B cell (primary cell): ENCODE results near the gene PILRB. TPM values are rescaled to one million over a fixed set of nuclear protein-coding genes. Genes with fewer than 3 reads are reported as not detected.
A peak's percentile ranks its signal among the peaks of the same experiment; 100 is the strongest.
"Not testable (repeated sequence)": the region's sequence is repeated elsewhere in the genome, so short reads cannot be mapped to it uniquely, and the experiment has no call there.

Experiments
- ATAC-seq: fragments of 200-7000 bp; cut with Tn5 transposase; one replicate; pipeline ENCODE4 v1.10.0; 2021; ENCODE audit warnings: low read depth, mild to moderate bottlenecking, moderate number of reproducible peaks, moderate library complexity
- CTCF ChIA-PET: fragments of 350-600 bp; sonication (Branson Sonifier 250); formaldehyde crosslinking; loops from one replicate; lab custom pipeline; 2021; ENCODE audit warnings: antibody characterized with exemption, inconsistent platforms; lab: Charles Lee
- POLR2A ChIA-PET: fragments of 350-600 bp; sonication (Branson Sonifier 250); formaldehyde crosslinking; loops from one replicate; lab custom pipeline; 2021; ENCODE audit warnings: antibody characterized with exemption; lab: Charles Lee
- DNase-seq: peaks from one replicate; pipeline ENCODE4 v3.0.0; 2013
- H2AFZ ChIP-seq: 2 replicates; pipeline ENCODE4 v1.6.1; 2012; ENCODE audit warnings: mild to moderate bottlenecking, low read depth, low read length; ENCODE audit not compliant: insufficient read depth, poor library complexity, severe bottlenecking
- H3K27ac ChIP-seq, 2 donors: 1 replicate in 1 of 2; 2 replicates in 1 of 2; pipeline ENCODE4 v1.5.1; 2012 to 2013; ENCODE audit warnings: low read length in 2 of 2, mild to moderate bottlenecking in 2 of 2, moderate library complexity in 1 of 2
- H3K27me3 ChIP-seq, 4 experiments: fragments of 200-600 bp in 1 of 4; sonication (generic) in 1 of 4; replicated peaks in 1 of 4; 1 replicate in 2 of 4; 2 replicates in 2 of 4; pipeline versions ENCODE4 v1.6.1 to v1.7.0; 2013 to 2016; ENCODE audit warnings: low read length in 3 of 4, mild to moderate bottlenecking in 2 of 4, mixed read lengths in 1 of 4, moderate library complexity in 1 of 4; ENCODE audit not compliant: insufficient read depth in 4 of 4, control insufficient read depth in 3 of 4; ENCODE audit errors: control extremely low read depth in 1 of 4
- H3K36me3 ChIP-seq, 2 experiments: replicated peaks in 1 of 2; 1 replicate in 1 of 2; 2 replicates in 1 of 2; pipeline versions ENCODE4 v1.6.1 to v1.7.1; 2013; ENCODE audit warnings: low read length in 1 of 2; ENCODE audit not compliant: insufficient read depth in 2 of 2, control insufficient read depth in 1 of 2; ENCODE audit errors: control extremely low read depth in 1 of 2, extremely low read depth in 1 of 2
- H3K4me1 ChIP-seq, 2 donors: fragments of 200-600 bp in 1 of 2; sonication (generic) in 1 of 2; 1 replicate in 1 of 2; 2 replicates in 1 of 2; pipeline versions ENCODE4 v1.5.1 to v1.6.1; 2013 to 2017; ENCODE audit warnings: low read length in 2 of 2; ENCODE audit not compliant: control insufficient read depth in 2 of 2, insufficient read depth in 2 of 2
- H3K4me2 ChIP-seq: replicated peaks from 2 replicates; pipeline ENCODE3; 2012; ENCODE audit warnings: mild to moderate bottlenecking, low read depth, low read length; ENCODE audit not compliant: poor library complexity, severe bottlenecking
- H3K4me3 ChIP-seq, 5 experiments: fragments of 200-600 bp in 1 of 5; sonication (generic) in 1 of 5; 1 replicate in 3 of 5; 2 replicates in 2 of 5; pipeline versions ENCODE4 v1.5.1 to v1.7.0; 2011 to 2016; ENCODE audit warnings: low read length in 4 of 5, mild to moderate bottlenecking in 4 of 5, low read depth in 2 of 5, control low read depth in 1 of 5, moderate library complexity in 1 of 5; ENCODE audit not compliant: insufficient read depth in 1 of 5; ENCODE audit errors: control extremely low read depth in 1 of 5, extremely low read depth in 1 of 5
- H3K79me2 ChIP-seq: fragments of 200-600 bp; sonication (generic); one replicate; pipeline ENCODE4 v1.6.0; 2016; ENCODE audit warnings: low read length; ENCODE audit not compliant: control insufficient read depth, insufficient read depth
- H3K9ac ChIP-seq: fragments of 200-600 bp; sonication (generic); 2 replicates; pipeline ENCODE4 v1.6.1; 2017; ENCODE audit warnings: mild to moderate bottlenecking, low read length, moderate library complexity
- H3K9me3 ChIP-seq, 3 donors: one replicate each; pipeline versions ENCODE4 v1.6.1 to v1.7.1; 2013; ENCODE audit warnings: low read length in 2 of 3; ENCODE audit not compliant: control insufficient read depth in 2 of 3, insufficient read depth in 1 of 3; ENCODE audit errors: control extremely low read depth in 1 of 3
- H4K20me1 ChIP-seq: 2 replicates; pipeline ENCODE4 v1.6.0; 2012; ENCODE audit warnings: mild to moderate bottlenecking, low read length; ENCODE audit not compliant: insufficient read depth, control insufficient read depth, poor library complexity, severe bottlenecking
- H3K27ac Mint-ChIP-seq: one replicate; pipeline ENCODE4 v1.8.0; 2021; ENCODE audit warnings: mixed read lengths
- H3K27me3 Mint-ChIP-seq: one replicate; pipeline ENCODE4 v1.8.0; 2021; ENCODE audit warnings: mixed read lengths
- H3K4me1 Mint-ChIP-seq: one replicate; pipeline ENCODE4 v1.8.0; 2021; ENCODE audit warnings: mixed read lengths
- H3K4me3 Mint-ChIP-seq: one replicate; pipeline ENCODE4 v1.8.0; 2021; ENCODE audit warnings: mixed read lengths
- H3K9me3 Mint-ChIP-seq: one replicate; pipeline ENCODE4 v1.8.0; 2022; ENCODE audit warnings: mixed read lengths; ENCODE audit not compliant: insufficient read depth
- WGBS: methylation state at CpG from one replicate; pipeline ENCODE4 v1.1.5; 2013; ENCODE audit warnings: missing lambda C conversion rate; ENCODE audit not compliant: insufficient coverage; 5-methylcytosine and 5-hydroxymethylcytosine counted together
- intact Hi-C: fragments of 100-400 bp; cut with micrococcal nuclease; formaldehyde crosslinking; loops from one replicate; pipeline ENCODE4 v1.10.0; 2022
- polyA plus RNA-seq: library from polyadenylated mRNA; depleted of rRNA; stranded (reverse); fragments of >200 nt; gene quantifications from 2 replicates; pipeline ENCODE4 v1.2.3, GENCODE V29; 2012
- total RNA-seq, 2 donors: library from RNA; stranded (reverse); fragments of 120-200 nt in 1 of 2; gene quantifications; 1 replicate in 1 of 2; 2 replicates in 1 of 2; pipeline versions ENCODE4 v1.2.3 to v1.2.4, GENCODE V29; 2013 to 2022

The PILRB gene
- total and polyA plus RNA-seq, 2 donors (not counting 1 experiment from before 2014, with no cell fraction given) = 162 to 391 TPM

DNA sequence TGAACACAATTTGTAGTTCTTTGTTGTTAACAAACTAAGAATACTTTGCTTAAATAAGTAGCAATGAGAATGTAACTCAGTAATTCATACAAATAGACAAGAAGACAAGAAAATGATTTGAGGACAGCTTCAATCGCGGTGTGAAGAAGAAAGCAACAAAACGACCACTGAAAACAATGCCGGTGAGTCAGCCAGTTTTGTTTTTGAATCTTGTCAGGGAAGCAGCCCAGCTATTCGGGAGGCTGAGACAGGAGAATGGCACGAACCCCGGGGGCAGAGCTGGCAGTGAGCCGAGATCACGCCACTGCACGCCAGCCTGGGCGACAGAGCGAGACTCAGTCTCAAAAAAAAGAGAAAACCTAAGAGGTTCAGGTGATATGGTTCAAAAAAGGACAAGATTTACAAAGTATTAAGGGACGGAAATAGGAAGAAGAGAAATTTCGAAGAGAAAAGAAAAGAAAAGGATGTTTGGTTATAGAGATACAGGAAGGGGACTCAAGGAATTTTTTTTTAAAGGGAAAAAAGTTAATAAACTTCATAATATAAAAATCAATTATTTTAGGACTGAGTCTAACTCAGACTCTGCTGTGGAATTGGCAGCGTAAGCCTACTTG is 19.7 kb upstream of the PILRB start:
- Histone ChIP-seq H3K79me2 (peaks cover 49% of the 10 kb centered on the region), H3K4me1 (peaks cover 10 to 22% of the 10 kb centered on the region in 2 donors), H3K36me3 (peaks cover 0 to 20% of the 10 kb centered on the region in 2 experiments)
- H3K4me3 ChIP-seq, POLR2A ChIA-PET, H3K27me3 ChIP-seq, H4K20me1 ChIP-seq, H3K27ac Mint-ChIP-seq, H3K9me3 Mint-ChIP-seq, H3K9me3 ChIP-seq, H3K27me3 Mint-ChIP-seq, DNase-seq, H2AFZ ChIP-seq, ATAC-seq, CTCF ChIA-PET, H3K9ac ChIP-seq, H3K4me2 ChIP-seq, H3K27ac ChIP-seq: not testable (repeated sequence)
- intact Hi-C loops = loop anchor here (5.0 kb wide), 1 partner anchor 181 kb away; the partner anchor contains the start of gene TRAPPC14
- WGBS = 93% methylated on average over 10 of the region's 15 CpGs
- Mint-ChIP-seq H3K4me3 (peak overlapping the region; percentile 44), H3K4me1 (peaks cover 40% of the 10 kb centered on the region)

DNA sequence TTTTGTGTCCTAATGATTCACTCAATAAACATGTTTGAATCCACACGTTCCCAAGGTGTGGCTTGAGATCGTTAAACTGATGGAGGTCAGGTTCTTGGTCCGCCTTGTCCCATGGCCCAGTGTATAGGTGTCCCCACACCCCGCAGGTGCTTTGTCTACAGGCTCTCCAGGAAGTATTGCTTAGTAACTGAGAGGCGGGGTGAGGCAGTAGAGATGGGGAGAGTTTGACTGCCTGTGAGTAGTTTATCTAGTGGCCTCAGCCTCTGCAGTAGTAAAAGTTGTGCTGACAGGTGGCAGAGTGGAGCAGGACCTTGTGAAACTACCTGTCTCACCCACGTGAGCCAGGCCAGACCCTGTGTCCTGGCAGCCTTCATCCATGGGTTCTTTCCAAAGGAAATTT is 16.6 kb upstream of the PILRB start:
- peaks cover 0 to 22% of the 10 kb centered on the region in 2 experiments for H3K36me3 ChIP-seq
- H3K4me3 Mint-ChIP-seq = peak overlapping the region; percentile 26
- intact Hi-C loops = loop anchor here (10.0 kb wide), 1 partner anchor 66 kb away; no protein-coding TSS in a partner anchor

More for the DNA sequence above, 16.6 kb upstream of the PILRB start:
- POLR2A ChIA-PET, H2AFZ ChIP-seq, H3K9me3 ChIP-seq, H3K4me2 ChIP-seq, H3K4me3 ChIP-seq, CTCF ChIA-PET, ATAC-seq, H4K20me1 ChIP-seq, H3K9ac ChIP-seq, H3K9me3 Mint-ChIP-seq, H3K27me3 ChIP-seq, H3K27me3 Mint-ChIP-seq: not testable (repeated sequence)
- WGBS = 94% methylated on average over 4 of the region's 6 CpGs
- Histone ChIP-seq H3K4me1 (peaks cover 18 to 29% of the 10 kb centered on the region in 2 donors), H3K79me2 (peaks cover 42% of the 10 kb centered on the region), H3K27ac (peak overlapping the region in 1 of 2 donors; percentile 63)
- H3K4me1 Mint-ChIP-seq = peaks cover 48% of the 10 kb centered on the region
- peak; percentile 16 for DNase-seq
- peak overlapping the region; percentile 67 for H3K27ac Mint-ChIP-seq
